ENCODE results near the gene CERS6.

The CERS6 gene

DNA sequence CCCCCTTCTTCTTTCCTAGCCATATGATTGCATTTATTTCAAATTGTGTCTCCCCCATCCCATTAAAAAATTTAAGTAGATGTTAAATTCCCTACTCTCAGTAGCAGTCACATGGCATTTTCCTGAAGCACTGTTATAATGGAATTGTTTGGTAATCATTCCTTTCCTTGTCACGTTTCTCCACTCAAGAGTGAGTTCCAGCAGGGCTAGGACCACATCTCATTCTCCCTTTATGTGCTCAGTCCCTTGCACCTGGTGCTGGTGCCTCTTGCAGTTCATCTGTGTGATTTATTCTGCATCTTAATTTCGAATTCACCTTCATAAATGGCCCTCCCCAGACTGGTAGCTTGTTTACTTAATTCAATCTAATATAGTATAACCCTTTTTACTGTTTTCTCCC lies 276.0 kb downstream of the CERS6 start:
- no peak overlapping the region for H3K4me3 ChIP-seq (replicated peaks; ENCODE audit: low read depth, low read length)
- no peak for DNase-seq (ENCODE audit: low read depth)
- TF ChIP-seq, protein P1, sequence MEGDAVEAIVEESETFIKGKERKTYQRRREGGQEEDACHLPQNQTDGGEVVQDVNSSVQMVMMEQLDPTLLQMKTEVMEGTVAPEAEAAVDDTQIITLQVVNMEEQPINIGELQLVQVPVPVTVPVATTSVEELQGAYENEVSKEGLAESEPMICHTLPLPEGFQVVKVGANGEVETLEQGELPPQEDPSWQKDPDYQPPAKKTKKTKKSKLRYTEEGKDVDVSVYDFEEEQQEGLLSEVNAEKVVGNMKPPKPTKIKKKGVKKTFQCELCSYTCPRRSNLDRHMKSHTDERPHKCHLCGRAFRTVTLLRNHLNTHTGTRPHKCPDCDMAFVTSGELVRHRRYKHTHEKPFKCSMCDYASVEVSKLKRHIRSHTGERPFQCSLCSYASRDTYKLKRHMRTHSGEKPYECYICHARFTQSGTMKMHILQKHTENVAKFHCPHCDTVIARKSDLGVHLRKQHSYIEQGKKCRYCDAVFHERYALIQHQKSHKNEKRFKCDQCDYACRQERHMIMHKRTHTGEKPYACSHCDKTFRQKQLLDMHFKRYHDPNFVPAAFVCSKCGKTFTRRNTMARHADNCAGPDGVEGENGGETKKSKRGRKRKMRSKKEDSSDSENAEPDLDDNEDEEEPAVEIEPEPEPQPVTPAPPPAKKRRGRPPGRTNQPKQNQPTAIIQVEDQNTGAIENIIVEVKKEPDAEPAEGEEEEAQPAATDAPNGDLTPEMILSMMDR (IDR thresholded peaks at IDR 0.05; ENCODE audit: low read length, missing control alignments) = no peak

DNA sequence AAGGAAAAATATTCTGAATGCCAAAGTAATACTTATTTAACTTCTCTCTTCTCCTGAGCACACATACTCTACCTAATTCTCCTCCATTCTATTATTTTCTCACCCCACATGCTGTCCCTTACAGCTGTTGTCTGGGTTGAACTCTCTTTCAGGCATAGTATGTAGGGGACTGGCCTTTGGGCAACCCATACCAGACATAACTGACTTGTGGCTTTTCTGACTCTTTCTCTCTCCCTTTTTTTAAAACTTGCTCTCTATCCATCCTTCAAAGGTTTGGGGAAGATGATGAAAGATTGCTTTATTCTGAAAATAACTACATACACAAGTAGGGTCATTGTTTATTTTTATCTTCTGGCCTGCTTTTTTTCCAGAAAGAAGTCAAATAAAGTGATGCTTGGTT lies 276.4 kb downstream of the CERS6 start:
- DNase-seq (ENCODE audit: low read depth) = no peak
- TF ChIP-seq, protein P1 (IDR thresholded peaks at IDR 0.05; ENCODE audit: low read length, missing control alignments) = no peak

DNA sequence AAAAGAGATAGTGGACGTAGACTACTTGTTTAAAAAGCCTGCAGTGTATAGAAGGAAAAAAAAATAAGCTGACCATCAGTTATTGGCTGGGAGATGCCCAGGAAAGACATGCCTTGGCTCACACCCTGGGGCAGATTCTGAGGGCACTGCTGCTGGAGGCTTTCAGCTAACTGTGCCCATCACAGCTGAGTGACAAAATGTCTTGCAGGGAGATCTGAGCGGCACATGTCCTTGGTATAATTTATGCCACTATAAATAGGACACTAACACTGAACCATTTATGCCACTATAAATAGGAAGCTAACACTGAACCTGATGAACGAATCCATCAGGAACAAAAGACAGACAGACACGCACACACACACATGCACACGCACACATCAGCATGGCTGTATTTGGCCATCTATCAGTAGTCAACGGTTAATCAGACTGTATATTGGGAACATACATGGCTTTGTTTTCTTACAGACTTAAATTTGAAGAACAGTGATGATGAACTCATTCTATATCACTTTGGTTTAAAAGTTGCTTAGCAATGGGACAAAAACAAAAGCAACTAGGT lies 278.2 kb downstream of the CERS6 start:
- H3K4me3 ChIP-seq (replicated peaks; ENCODE audit: low read depth, low read length) = no peak overlapping the region
- no peak for DNase-seq (ENCODE audit: low read depth)
- TF ChIP-seq, protein P1 (IDR thresholded peaks at IDR 0.05; ENCODE audit: low read length, missing control alignments) = no peak

More for the DNA sequence above, 276.4 kb downstream of the CERS6 start:
- H3K4me3 ChIP-seq (replicated peaks; ENCODE audit: low read depth, low read length) = no peak overlapping the region

DNA sequence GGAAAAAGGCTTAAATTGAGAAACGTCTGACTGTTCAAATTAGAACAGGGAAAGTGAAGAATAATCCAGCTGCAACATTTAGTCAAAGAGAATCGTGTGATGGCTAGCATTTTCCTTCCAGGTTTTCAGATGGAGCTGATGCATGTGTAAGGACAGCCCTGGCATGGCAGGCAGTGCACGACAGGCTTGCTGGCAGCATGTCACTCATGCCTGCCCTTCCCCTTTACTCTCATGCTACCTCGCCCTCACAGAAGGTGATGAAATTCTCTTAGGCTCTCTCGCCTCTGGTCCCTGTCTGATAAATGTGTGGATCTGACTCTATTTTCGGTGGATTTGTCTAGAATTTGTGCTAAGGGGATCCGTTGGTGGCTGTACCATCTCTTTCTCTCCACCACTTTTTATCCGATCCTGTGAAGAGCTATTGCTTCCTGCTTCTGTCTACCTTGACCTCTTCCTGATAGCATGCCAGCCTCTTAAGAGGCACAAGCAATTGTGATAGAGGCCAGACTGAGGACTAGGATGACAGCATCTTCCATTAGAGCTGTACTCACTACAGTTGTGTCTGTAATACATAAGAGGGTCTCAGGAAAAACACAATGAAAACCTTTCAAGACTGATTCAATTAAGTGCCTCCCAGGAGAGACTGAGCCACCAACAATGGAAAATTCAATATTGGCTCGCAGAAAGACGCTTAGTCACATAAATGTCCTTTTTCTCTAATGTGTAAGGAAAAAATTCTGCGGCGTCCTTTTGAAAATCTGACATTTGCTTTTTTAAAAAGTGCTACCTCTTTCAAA lies 280.8 kb downstream of the CERS6 start:
- no peak for DNase-seq (ENCODE audit: low read depth)
- TF ChIP-seq, protein P1 (IDR thresholded peaks at IDR 0.05; ENCODE audit: low read length, missing control alignments) = no peak
- no peak overlapping the region for H3K4me3 ChIP-seq (replicated peaks; ENCODE audit: low read depth, low read length)

DNA sequence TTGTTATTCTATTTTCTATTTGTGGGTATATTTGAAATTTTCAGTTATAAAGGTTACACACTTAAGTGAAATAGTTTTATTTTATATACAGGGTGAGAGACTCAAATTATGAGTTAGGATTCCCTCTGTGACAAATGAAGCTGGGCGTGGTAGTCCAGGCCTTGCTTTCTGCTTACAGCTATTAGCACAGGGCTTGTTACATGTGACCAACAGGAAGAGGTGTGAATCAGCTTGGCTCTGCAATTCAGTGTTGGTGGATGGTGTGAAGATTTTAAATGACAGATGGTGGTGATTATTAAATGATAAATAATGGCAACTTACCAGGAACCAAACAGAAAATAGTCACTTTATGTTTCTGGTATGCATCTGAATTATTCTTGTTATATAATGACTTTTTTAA lies 282.0 kb downstream of the CERS6 start:
- no peak for DNase-seq (ENCODE audit: low read depth)
- H3K4me3 ChIP-seq (replicated peaks; ENCODE audit: low read depth, low read length) = no peak overlapping the region
- TF ChIP-seq, protein P1 (IDR thresholded peaks at IDR 0.05; ENCODE audit: low read length, missing control alignments) = no peak

DNA sequence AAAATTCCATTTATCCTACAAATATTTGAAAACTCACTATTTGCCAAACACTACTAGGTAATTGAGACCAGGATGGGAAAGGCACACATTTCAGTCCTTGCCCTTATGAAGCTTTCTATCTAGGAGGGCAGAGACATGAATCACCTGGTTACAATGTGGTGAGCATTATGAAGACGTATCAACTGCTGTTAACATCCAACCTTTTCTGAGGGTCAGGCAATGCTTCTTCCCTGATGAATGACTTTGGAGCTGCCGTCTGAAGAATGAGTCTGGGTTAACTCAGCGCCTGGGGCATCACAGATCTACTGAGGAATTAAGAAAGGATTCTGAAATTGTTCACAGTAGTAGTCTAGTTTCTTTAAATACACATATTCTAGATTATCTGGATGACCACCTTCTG lies 284.3 kb downstream of the CERS6 start:
- no peak overlapping the region for H3K4me3 ChIP-seq (replicated peaks; ENCODE audit: low read depth, low read length)
- no peak for DNase-seq (ENCODE audit: low read depth)
- TF ChIP-seq, protein P1 (IDR thresholded peaks at IDR 0.05; ENCODE audit: low read length, missing control alignments) = no peak
